Astrocyte of the cerebellum (primary cell): ENCODE results near the gene DCAF4L1.

ENCODE experiments used
- DNase-seq: peaks from one replicate; pipeline ENCODE4 v3.0.0-alpha.2; 2011; ENCODE audit warnings: low read depth
- H3K4me3 ChIP-seq: 2 replicates; pipeline ENCODE4 v1.5.1; 2011; ENCODE audit warnings: mild to moderate bottlenecking, low read depth, low read length, moderate library complexity
- in situ Hi-C: cut with HindIII; loops from 2 replicates; pipeline ENCODE4 v1.10.0; 2017; ENCODE audit warnings: low sequenced_read_pairs
- TF ChIP-seq, protein P1 (sequence below): IDR thresholded peaks from 2 replicates; pipeline ENCODE4 v1.5.1; 2012; ENCODE audit warnings: low read length, low read depth, moderate library complexity, mild to moderate bottlenecking; ENCODE audit errors: missing control alignments

Gene DCAF4L1

DNA sequence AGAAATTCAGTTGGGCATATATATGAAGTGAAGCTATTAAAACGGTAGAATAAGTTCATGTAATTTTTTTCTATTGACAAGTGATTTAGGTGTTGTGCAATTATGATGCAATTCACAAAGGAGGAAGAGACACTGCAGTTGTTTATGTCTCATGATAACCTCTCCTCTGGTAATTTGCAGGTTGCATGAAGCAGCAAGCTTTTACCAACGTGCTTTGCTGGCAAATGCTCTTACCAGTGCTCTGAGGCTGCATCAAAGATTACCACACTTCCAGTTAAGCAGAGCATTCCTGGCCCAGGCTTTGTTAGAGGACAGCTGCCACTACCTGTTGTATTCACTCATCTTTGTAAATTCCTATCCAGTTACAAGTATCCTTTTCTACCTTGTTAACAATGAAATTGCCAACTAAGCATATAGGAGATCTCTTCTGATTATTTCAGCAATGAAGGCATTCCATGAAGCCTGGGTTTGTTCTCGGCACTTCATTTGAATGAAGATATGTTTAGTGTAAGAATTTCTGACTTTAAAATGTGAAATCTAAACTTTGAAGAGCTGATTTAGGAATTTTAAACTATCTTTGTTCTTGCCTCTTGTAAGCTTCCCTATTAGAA is 42.4 kb upstream of the DCAF4L1 start:
- in situ Hi-C loops: no loop called here
- H3K4me3 ChIP-seq: no peak overlapping the region
- TF ChIP-seq, protein P1, sequence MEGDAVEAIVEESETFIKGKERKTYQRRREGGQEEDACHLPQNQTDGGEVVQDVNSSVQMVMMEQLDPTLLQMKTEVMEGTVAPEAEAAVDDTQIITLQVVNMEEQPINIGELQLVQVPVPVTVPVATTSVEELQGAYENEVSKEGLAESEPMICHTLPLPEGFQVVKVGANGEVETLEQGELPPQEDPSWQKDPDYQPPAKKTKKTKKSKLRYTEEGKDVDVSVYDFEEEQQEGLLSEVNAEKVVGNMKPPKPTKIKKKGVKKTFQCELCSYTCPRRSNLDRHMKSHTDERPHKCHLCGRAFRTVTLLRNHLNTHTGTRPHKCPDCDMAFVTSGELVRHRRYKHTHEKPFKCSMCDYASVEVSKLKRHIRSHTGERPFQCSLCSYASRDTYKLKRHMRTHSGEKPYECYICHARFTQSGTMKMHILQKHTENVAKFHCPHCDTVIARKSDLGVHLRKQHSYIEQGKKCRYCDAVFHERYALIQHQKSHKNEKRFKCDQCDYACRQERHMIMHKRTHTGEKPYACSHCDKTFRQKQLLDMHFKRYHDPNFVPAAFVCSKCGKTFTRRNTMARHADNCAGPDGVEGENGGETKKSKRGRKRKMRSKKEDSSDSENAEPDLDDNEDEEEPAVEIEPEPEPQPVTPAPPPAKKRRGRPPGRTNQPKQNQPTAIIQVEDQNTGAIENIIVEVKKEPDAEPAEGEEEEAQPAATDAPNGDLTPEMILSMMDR: no peak
- no peak for DNase-seq

DNA sequence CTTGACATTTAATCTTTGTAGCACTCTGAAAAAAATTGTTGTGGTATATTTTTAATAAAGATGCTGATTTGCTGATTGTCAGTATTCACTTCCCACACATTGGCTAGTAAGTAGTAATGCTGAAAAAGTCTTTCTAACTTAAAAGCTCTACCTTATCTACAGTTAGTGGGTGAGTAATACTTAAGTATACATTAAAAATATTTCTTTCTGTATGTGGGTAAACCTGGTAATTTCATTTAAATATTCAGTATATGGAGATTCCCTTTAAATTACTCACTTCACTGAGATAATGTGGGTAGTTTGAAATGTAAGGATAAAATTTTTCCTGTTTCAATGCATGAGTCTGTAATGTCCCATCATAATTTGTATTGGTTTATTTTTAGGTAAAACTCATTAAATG is 40.7 kb upstream of the DCAF4L1 start:
- no peak for DNase-seq
- TF ChIP-seq, protein P1: no peak
- no peak overlapping the region for H3K4me3 ChIP-seq
- in situ Hi-C loops: no loop called here

DNA sequence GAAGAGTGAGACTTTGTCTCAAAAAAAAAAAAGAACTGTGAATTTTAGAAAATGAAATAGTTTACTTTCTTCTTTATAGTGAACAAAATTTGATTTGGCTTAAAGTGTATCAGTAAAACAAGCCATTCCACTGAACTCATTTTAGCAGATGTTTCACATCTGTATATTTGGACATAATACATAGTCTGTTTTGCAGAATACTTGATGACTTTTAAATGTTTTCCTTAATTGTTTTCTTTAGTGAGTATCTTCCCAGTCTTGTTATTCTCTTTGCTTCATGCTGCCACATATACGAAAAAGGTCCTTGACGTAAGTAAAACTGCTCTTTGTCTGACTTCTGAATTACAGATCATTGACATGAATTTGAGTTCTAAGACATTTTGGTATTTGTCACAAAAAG is 38.0 kb upstream of the DCAF4L1 start:
- in situ Hi-C loops: no loop called here
- DNase-seq: no peak
- H3K4me3 ChIP-seq: no peak overlapping the region
- TF ChIP-seq, protein P1: no peak

DNA sequence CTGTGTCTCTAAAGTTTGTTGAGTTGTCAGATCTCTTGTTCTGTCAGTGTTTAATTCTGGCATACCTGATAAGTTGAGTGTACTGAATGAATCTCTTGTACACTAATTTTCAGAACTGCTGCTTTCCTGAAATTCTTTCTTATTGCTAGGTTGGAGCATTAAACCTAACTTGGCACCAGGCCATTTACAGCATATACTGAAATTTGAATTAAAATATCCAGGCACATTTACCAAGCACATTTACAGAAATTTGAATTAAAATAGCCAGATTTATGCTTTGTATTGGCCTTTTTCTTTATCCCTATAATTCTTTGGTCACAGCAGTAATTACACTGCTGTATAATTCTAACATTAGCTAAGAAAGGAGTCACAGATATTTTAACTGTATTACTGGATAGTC is 37.5 kb upstream of the DCAF4L1 start:
- TF ChIP-seq, protein P1: no peak
- in situ Hi-C loops: no loop called here

DNA sequence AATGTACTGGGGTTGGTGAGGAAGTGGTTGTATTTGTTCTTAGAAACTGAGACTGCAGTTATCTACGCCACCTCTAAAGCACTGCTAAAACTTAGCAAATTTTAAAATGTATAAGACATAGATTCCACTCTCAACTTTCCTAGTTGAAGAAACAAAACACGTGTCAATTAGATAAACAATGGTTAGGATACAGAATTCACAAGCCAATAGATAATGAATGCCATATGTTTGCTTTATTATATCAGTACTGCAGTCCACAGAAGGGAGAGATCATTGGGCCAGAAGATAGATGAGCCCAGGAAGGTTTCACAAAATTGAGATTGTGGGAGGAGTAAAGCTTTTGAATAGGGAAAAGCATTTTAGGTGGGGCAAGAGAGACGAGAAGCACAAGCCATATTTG is 32.0 kb upstream of the DCAF4L1 start:
- DNase-seq: no peak
- in situ Hi-C loops: no loop called here
- H3K4me3 ChIP-seq: no peak overlapping the region
- TF ChIP-seq, protein P1: no peak

More for the DNA sequence above, 37.5 kb upstream of the DCAF4L1 start:
- H3K4me3 ChIP-seq: no peak overlapping the region
- DNase-seq: no peak

DNA sequence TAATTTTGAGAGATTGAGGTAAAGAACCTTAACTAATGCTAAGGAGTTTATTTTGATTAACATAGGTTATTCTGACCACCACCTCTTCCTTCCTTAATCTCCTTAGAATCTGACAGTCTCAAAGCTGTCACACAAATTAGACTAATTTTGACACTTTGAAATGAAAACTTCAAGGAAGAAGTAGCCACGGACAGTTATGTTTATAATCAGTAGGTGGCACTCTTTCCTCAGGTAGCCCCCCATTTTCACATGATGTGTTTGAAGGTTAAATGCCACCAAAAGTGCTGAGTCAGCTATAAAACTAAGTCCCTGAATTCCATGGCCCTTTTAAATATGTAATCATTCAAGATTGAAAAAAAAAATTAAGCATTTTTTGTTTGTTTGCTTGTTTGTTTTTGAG is 23.9 kb upstream of the DCAF4L1 start:
- no peak overlapping the region for H3K4me3 ChIP-seq
- TF ChIP-seq, protein P1: peak; percentile 19
- in situ Hi-C loops: no loop called here
- DNase-seq: no peak

DNA sequence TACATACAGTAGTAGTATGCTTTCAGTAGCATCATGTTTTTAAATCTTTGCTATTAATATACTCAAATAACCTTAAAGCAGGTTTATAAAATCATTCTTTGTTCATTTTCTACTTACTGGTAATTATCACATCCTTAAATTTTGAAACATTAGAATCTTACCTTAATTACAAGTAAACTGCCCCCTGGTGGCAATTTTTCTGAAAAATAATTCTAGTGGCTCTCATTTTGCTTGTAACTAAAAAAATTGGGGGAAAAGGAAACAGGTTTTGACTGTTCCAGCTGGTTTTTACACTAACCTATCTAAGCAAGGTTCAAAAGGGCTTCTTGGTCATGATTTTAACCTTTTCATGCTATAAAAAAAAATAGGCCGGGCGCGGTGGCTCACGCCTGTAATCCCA is 18.5 kb upstream of the DCAF4L1 start:
- TF ChIP-seq, protein P1: no peak
- in situ Hi-C loops: no loop called here
- DNase-seq: no peak
- H3K4me3 ChIP-seq: no peak overlapping the region
